Activated naive CD8-positive, alpha-beta T cell treated with anti-CD3 and anti-CD28 coated beads, Interleukin-2, amount 50 U/mL, for 24 hours (primary cell): ENCODE measurements around the gene POLR3B.
"Not testable (repeated sequence)": the region's sequence is repeated elsewhere in the genome, so short reads cannot be mapped to it uniquely, and the experiment has no call there.

Source experiments
- ATAC-seq: fragments of 150-1000 bp; cut with Tn5 transposase; one replicate; pipeline ENCODE4 v1.10.0; 2021
- DNase-seq: peaks from one replicate; pipeline ENCODE4 v3.0.0; 2021
- H3K27ac Mint-ChIP-seq: one replicate; pipeline ENCODE4 v1.8.0; 2021; ENCODE audit warnings: mild to moderate bottlenecking, mixed read lengths
- H3K27me3 Mint-ChIP-seq: one replicate; pipeline ENCODE4 v1.8.0; 2021; ENCODE audit warnings: mixed read lengths
- H3K36me3 Mint-ChIP-seq: one replicate; pipeline ENCODE4 v1.8.0; 2021; ENCODE audit warnings: low read depth, mixed read lengths
- H3K4me1 Mint-ChIP-seq: one replicate; pipeline ENCODE4 v1.8.0; 2021; ENCODE audit warnings: mixed read lengths
- H3K4me3 Mint-ChIP-seq: one replicate; pipeline ENCODE4 v1.8.0; 2021; ENCODE audit warnings: mild to moderate bottlenecking, moderate library complexity, mixed read lengths
- H3K9me3 Mint-ChIP-seq: one replicate; pipeline ENCODE4 v1.8.0; 2021; ENCODE audit warnings: mixed read lengths

POLR3B gene

DNA sequence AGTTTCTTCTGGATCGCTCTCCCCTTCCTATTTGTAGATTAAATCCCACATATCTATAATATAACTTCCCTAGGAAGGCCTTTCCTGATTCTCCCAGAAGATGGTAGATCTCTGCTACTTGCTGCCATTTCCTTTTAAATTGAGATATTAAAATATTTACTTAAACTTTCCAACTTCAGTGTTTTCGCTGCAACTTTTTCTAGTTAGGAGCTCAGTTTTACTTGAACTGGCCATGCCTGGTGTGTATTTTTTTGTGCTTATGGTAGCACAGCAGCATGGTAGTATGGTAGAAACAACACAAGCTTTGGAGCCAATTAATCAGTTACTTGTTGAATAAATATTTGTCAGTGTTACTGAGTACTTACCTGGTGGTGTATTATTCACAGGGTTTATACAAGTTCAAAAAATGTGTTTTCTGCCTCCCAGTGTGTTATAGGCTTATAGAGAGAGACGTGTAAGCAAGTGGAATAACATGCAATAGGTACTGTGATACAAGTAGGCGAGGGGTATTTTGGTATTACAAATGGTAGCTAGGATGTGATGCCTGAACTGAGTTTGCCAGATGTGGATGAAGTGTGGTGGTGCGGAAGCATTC lies 2.9 kb downstream of the POLR3B start:
- no peak for ATAC-seq
- DNase-seq: no peak
- H3K4me1 Mint-ChIP-seq: peaks cover 19% of the 10 kb centered on the region
- H3K36me3 Mint-ChIP-seq: peaks cover 11% of the 10 kb centered on the region
- H3K4me3 Mint-ChIP-seq: no peak overlapping the region
- H3K27ac Mint-ChIP-seq: no peak overlapping the region
- H3K27me3 Mint-ChIP-seq: peaks cover 2% of the 10 kb centered on the region
- no peaks in the 10 kb centered on the region for H3K9me3 Mint-ChIP-seq

GRCh38 chr12:106362971-106363370 lies 5.4 kb downstream of the POLR3B start:
- Mint-ChIP-seq H3K4me3 (no peak overlapping the region), H3K27me3 (peaks cover 2% of the 10 kb centered on the region), H3K9me3 (no peaks in the 10 kb centered on the region), H3K4me1 (peaks cover 8% of the 10 kb centered on the region), H3K36me3 (peaks cover 14% of the 10 kb centered on the region), H3K27ac (no peak overlapping the region)
- DNase-seq: no peak
- ATAC-seq: no peak

GRCh38 chr12:106364261-106364660 lies 6.7 kb downstream of the POLR3B start:
- H3K36me3 Mint-ChIP-seq: peaks cover 12% of the 10 kb centered on the region
- no peaks in the 10 kb centered on the region for H3K27me3 Mint-ChIP-seq
- DNase-seq (no peak), ATAC-seq (no peak)
- H3K4me1 Mint-ChIP-seq: no peaks in the 10 kb centered on the region
- no peak overlapping the region for H3K27ac Mint-ChIP-seq
- no peaks in the 10 kb centered on the region for H3K9me3 Mint-ChIP-seq
- no peak overlapping the region for H3K4me3 Mint-ChIP-seq

- no peak overlapping the region for H3K4me3 Mint-ChIP-seq
- H3K27ac Mint-ChIP-seq: no peak overlapping the region
- no peak for ATAC-seq
- DNase-seq: no peak
- peaks cover 44% of the 10 kb centered on the region for H3K36me3 Mint-ChIP-seq
- no peaks in the 10 kb centered on the region for H3K9me3 Mint-ChIP-seq
- H3K27me3 Mint-ChIP-seq: no peaks in the 10 kb centered on the region
- no peaks in the 10 kb centered on the region for H3K4me1 Mint-ChIP-seq
Observed at GRCh38 chr12:106369624-106370346, 12.2 kb downstream of the POLR3B start.

- Mint-ChIP-seq H3K27ac (no peak overlapping the region), H3K36me3 (peaks cover 64% of the 10 kb centered on the region), H3K4me3 (no peak overlapping the region), H3K4me1 (peaks cover 16% of the 10 kb centered on the region), H3K27me3 (no peaks in the 10 kb centered on the region), H3K9me3 (no peaks in the 10 kb centered on the region)
- ATAC-seq (no peak), DNase-seq (no peak)
Observed at GRCh38 chr12:106378788-106379187, 21.2 kb downstream of the POLR3B start.

GRCh38 chr12:106380954-106381353 lies 23.4 kb downstream of the POLR3B start:
- Mint-ChIP-seq H3K27me3 (no peaks in the 10 kb centered on the region), H3K27ac (no peak overlapping the region), H3K4me1 (peaks cover 16% of the 10 kb centered on the region), H3K4me3 (no peak overlapping the region), H3K9me3 (no peaks in the 10 kb centered on the region), H3K36me3 (peaks cover 60% of the 10 kb centered on the region)
- ATAC-seq (no peak), DNase-seq (no peak)

DNA sequence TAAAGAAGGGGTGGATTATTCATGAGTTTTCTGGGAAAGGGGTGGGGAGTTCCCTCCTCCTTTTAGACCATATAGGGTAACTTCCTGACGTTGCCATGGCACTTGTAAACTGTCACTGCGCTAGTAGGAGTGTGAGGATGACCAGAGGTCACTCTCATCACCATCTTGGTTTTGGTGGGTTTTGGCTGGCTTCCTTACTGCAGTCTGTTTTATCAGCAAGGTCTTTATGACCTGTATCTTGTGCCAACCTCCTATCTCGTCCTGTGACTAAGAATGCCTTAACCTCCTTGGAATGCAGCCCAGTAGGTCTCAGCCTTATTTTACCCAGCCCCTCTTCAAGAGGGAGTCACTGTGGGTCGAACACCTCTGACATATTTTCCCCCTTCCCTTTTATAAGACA lies 24.3 kb downstream of the POLR3B start:
- H3K4me1 Mint-ChIP-seq: peaks cover 16% of the 10 kb centered on the region
- H3K9me3 Mint-ChIP-seq, DNase-seq, ATAC-seq, H3K27ac Mint-ChIP-seq, H3K4me3 Mint-ChIP-seq, H3K27me3 Mint-ChIP-seq: not testable (repeated sequence)
- H3K36me3 Mint-ChIP-seq: peaks cover 51% of the 10 kb centered on the region

DNA sequence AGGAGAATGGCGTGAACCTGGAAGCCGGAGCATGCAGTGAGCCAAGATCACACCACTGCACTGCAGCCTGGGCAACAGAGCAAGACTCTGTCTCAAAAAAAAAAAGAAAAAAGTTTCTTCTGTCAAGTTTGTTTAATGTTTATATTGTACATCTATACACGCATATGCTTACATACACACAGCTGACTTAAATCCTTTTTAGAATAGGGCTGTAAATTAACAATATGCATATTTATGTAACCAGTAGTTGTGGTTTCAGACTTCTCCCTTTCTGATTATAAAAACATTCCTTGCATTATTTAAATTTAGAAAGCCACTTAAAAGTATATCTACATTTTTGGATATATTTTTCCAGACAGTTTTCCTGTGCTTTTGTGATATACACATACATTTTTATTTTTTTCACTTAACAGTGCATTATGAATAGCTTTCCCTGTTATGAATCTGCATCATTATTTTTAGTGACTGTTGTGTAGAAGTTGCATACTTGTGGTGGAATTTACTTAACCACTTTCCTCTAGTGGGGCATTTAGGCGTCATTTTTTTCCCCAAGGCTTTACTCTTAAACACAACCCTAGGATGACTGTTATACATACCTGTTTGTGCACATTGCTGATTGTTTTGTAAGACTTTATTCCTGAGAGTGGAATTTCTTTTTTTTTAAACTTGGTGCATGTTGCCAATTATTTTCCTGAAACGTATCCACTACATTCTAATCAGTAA lies 29.4 kb downstream of the POLR3B start:
- ATAC-seq (no peak), DNase-seq (no peak)
- H3K36me3 Mint-ChIP-seq: peaks cover 28% of the 10 kb centered on the region
- no peak overlapping the region for H3K4me3 Mint-ChIP-seq
- H3K4me1 Mint-ChIP-seq: no peaks in the 10 kb centered on the region
- H3K9me3 Mint-ChIP-seq: no peaks in the 10 kb centered on the region
- H3K27ac Mint-ChIP-seq: no peak overlapping the region
- no peaks in the 10 kb centered on the region for H3K27me3 Mint-ChIP-seq

- Mint-ChIP-seq H3K9me3 (no peaks in the 10 kb centered on the region), H3K36me3 (peaks cover 26% of the 10 kb centered on the region), H3K4me1 (no peaks in the 10 kb centered on the region), H3K4me3 (no peak overlapping the region), H3K27me3 (no peaks in the 10 kb centered on the region), H3K27ac (no peak overlapping the region)
- DNase-seq (no peak), ATAC-seq (no peak)
Observed at GRCh38 chr12:106387848-106388377, 30.4 kb downstream of the POLR3B start.

DNA sequence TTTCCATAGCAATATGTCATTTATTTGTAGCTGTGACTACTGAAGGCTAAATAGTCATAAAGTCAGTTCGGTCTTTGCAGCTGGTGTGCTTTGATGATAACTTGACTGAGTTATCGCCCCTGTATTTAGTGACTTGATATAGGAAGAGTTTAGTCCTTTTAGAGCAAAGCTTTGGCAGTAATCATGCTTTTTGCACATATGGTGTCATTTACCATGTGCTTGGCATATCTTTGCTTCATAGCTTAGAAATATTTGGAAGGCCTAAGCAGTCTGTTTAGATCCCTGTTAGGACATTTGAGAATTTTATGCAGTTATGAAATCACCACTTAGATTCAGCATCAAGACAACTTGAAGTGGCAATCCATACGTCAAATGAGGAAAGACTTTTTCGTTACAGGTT lies 31.6 kb downstream of the POLR3B start:
- DNase-seq (no peak), ATAC-seq (no peak)
- H3K36me3 Mint-ChIP-seq: peaks cover 31% of the 10 kb centered on the region
- no peaks in the 10 kb centered on the region for H3K9me3 Mint-ChIP-seq
- no peaks in the 10 kb centered on the region for H3K4me1 Mint-ChIP-seq
- no peak overlapping the region for H3K4me3 Mint-ChIP-seq
- no peak overlapping the region for H3K27ac Mint-ChIP-seq
- no peaks in the 10 kb centered on the region for H3K27me3 Mint-ChIP-seq

DNA sequence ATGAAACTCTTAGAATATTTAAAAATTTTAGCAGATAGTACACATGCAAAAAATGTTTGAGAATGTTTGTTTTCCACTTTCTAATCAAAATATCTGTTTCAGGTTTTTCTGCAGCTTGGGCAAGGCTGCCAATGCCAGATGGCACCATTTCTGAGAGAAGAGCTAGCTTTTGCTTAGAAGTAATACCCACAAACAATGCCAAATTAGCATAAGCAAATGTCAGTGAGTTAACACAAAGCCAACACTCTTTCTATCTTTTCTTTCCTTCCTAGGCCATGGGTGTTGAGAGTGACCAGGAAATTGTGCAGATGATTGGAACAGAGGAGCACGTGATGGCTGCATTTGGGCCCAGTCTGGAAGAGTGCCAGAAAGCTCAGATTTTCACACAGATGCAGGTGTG lies 35.2 kb downstream of the POLR3B start:
- H3K4me1 Mint-ChIP-seq: no peaks in the 10 kb centered on the region
- peaks cover 52% of the 10 kb centered on the region for H3K36me3 Mint-ChIP-seq
- DNase-seq (no peak), ATAC-seq (no peak)
- H3K4me3 Mint-ChIP-seq: no peak overlapping the region
- H3K27ac Mint-ChIP-seq: no peak overlapping the region
- H3K27me3 Mint-ChIP-seq: no peaks in the 10 kb centered on the region
- no peaks in the 10 kb centered on the region for H3K9me3 Mint-ChIP-seq

- Mint-ChIP-seq H3K4me3 (no peak overlapping the region), H3K9me3 (no peaks in the 10 kb centered on the region), H3K4me1 (peaks cover 6% of the 10 kb centered on the region), H3K36me3 (peaks cover 44% of the 10 kb centered on the region), H3K27me3 (no peaks in the 10 kb centered on the region), H3K27ac (no peak overlapping the region)
- ATAC-seq (no peak), DNase-seq (no peak)
Observed at GRCh38 chr12:106409878-106410277, 52.3 kb downstream of the POLR3B start.

DNA sequence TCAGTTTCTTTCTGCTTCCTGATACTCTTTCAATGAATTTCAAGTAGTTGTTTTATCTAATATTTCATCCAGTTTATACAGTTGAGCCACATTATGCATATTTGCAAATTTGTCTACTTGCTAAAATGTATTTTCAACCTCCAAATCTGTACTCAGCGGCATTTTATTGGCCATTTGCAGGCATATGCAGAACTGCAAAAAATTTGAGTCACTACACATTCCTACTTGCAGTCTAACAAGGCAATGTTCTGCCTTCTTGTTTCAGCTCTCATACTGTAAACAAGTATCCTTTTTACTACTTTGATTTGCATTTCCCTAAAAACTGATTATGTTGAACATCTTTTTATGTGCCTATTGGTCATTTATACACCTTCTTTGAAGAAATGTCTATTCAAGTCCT lies 55.0 kb downstream of the POLR3B start:
- Mint-ChIP-seq H3K27me3 (no peaks in the 10 kb centered on the region), H3K27ac (no peak overlapping the region), H3K36me3 (peaks cover 60% of the 10 kb centered on the region), H3K9me3 (no peaks in the 10 kb centered on the region), H3K4me1 (no peaks in the 10 kb centered on the region), H3K4me3 (no peak overlapping the region)
- ATAC-seq (no peak), DNase-seq (no peak)

DNA sequence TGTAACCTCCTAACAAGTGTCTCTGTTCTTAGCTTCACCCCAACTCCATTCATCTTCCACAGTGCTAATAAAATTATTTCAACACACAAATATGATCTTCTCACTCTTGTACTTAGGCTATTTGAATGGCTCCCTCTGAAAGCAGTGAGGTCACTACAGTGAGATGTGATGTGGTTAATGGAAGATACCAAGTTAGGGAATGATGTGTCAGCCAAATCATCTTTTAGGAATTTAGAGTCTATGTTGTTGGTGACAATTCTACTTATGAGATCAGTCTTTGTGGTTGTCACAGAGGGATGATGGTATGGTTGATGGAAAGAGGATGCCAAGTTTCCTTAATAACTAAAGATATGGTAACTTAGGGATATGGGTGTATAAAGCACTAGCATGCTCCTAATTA lies 57.6 kb downstream of the POLR3B start:
- Mint-ChIP-seq H3K27ac (no peak overlapping the region), H3K4me3 (no peak overlapping the region), H3K27me3 (no peaks in the 10 kb centered on the region), H3K9me3 (no peaks in the 10 kb centered on the region), H3K36me3 (peaks cover 59% of the 10 kb centered on the region), H3K4me1 (no peaks in the 10 kb centered on the region)
- ATAC-seq (no peak), DNase-seq (no peak)

- Mint-ChIP-seq H3K4me3 (no peak overlapping the region), H3K27me3 (no peaks in the 10 kb centered on the region), H3K27ac (no peak overlapping the region), H3K4me1 (no peaks in the 10 kb centered on the region), H3K36me3 (peaks cover 58% of the 10 kb centered on the region), H3K9me3 (no peaks in the 10 kb centered on the region)
- ATAC-seq (no peak), DNase-seq (no peak)
Observed at GRCh38 chr12:106416273-106416672, 58.7 kb downstream of the POLR3B start.
